SK-MEL-5 (cell line): ENCODE data around the gene RNF208. TPM values are rescaled to one million over a fixed set of nuclear protein-coding genes. Genes with fewer than 3 reads are reported as not detected.

ENCODE experiments used
- DNase-seq: peaks from one replicate; pipeline ENCODE4 v3.0.0-alpha.2; 2016; ENCODE audit warnings: low read depth, low spot score
- in situ Hi-C: cut with HindIII; loops from 2 replicates; pipeline ENCODE4 v1.10.0; 2016; ENCODE audit warnings: low sequenced_read_pairs, high pct_unique_total_duplicates, low pct_unique_long_range_greater_than_20kb
- total RNA-seq: library from RNA; depleted of rRNA; stranded (reverse); fragments of >200 nt; shearing (Covaris generic); gene quantifications from 2 replicates; pipeline ENCODE4 v1.2.3, GENCODE V29; 2014; rRNA removed

Gene RNF208
- total RNA-seq, 1 experiment from 2014 or later = not detected

- in situ Hi-C loops = no loop called here
- peak; percentile 78 for DNase-seq
Observed at GRCh38 chr9:137176302-137177182, 45.5 kb downstream of the RNF208 start.

DNA sequence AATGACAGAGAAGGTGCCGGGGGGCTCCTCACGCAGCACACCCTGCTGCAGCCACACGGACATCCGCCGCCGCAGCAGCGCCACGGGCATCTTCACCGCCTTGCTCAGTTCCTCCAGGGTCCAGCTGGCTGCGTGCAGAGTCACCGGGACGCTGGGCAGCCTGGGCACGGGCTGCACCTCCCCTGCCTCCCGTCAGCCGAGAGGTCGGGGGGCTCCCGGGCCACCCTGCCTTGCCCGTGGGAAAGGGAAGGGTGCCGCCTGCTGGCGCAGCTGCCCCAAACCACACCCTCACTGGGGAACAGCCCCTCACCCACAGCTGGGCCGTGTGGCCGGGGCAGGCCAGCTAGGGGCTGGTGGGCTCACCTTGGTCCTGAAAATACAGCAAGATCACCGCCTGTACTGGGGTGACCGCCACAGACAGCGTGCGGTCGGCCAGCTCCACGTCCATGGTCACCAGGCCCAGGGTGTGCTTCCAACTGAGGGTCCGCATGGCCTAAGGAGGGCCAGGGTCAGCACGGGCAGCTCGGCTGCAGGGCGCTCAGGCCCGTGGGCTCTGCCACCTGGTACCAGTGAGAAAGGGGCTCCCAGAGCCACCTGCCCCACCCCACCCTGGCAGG is 46.6 kb downstream of the RNF208 start:
- in situ Hi-C loops = no loop called here
- DNase-seq = no peak

DNA sequence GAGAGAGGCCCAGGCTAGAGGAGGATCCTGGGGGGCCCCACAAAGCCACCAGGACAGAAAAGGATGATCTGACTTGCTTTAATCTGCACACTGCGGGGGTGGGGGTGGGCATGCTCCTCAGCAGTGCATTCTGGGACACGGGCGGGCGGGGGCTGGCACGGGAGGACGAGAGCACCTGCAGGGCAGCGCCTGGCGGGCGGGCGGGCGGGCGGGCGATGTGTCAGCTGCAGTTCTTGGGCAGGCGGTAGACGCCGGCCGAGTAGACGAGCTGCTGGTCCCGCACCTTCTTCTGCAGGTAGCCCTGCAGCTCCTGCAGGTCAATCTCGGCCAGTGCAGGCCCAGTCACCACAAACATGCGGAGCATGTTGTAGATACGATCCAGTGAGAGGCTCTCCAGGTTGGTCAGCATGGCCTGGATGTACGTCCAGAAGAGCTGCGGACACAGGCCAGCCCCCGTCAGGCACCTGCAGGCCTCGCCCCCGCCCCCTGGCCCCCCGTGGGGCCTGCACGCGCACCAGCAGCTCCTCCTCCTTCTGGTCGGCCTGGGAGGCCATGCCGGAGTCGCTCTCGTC is 47.2 kb downstream of the RNF208 start:
- no peak for DNase-seq
- in situ Hi-C loops = no loop called here

GRCh38 chr9:137173796-137174664 is 48.0 kb downstream of the RNF208 start:
- no peak for DNase-seq
- in situ Hi-C loops = no loop called here

DNA sequence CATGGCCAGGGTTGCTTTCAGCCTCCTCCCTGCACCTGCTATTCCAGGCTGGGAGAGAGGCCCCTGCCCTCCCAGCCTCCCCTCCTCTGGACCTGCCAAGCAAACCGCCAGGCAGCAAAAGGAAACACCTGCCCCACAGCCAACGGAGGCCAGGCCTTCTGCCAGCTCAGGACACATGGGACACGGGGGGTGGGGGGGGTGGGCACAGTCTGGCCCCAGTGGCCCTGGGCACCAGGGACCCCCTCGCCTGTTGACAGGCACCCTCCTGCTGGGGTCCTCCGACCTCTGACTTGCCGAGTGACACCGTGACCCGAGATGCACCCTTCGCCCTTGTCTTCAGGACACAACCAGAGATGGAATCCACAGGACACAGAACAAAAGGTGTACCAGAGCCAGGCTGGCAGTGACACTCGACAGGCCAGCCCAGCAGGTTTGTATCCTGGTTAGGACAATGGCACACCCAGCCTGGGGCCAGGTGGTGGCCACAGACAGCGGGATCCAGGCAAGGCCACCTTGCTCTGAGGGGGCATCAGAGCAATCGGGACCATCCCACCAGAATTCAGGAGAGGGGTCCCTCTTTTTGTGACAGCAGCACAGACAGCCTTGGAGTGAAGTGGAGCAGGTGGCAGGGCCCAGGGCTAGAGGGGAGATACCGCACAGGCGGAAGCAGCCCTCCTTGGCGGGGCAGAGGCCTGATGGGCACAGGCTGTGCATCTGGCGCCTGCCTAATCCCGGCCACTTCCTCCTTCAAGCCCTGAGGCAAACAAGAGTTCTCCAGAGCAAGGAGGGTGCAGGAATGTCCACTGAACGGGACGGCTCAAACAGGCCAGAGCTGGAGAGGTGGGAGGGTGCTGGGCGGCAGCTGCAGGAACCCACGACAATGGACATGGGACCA is 48.9 kb downstream of the RNF208 start:
- no peak for DNase-seq
- in situ Hi-C loops = no loop called here

- DNase-seq = no peak
- in situ Hi-C loops = no loop called here
Observed at GRCh38 chr9:137171149-137171900, 50.7 kb downstream of the RNF208 start.

DNA sequence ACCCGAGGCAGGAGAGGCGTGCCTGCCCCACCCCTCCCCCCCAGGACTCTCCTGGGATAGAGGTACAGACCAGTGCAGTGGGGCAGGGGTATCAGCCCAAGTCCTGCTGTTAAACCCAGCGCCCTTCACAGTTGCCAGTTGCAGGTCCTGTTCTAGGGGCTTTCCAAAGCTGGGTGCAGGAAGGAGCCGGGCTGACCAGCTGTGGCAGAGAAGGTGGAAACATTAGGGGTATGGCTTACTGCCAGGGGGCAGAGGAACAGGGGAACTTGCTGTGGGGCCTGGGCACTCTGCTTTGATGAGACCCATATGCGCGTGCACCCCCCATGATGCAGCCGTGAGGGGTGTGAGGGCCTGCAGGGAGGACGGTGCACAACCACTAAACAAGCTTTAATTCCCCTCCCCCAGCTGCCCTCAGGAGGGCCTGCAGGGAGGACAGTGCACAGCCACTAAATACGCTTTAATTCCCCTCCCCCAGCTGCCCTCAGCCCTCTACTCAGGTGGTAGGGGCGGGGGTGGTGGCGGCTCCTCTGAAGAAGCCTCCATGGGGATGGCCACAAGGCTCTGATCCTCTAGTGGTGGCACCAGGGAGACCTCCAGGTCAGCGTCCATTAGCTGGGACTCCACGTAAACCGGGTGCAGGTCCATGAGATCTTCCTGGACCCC is 51.4 kb downstream of the RNF208 start:
- in situ Hi-C loops = no loop called here
- no peak for DNase-seq

Other genes starting within 250 kb of the RNF208 start
- not detected in 2 replicates for gene PTGDS, start 244.7 kb downstream of the RNF208 start, total RNA-seq
- gene LCNL1, start 239.2 kb downstream of the RNF208 start, total RNA-seq = not detected in 2 replicates
- 31.7 and 46.0 TPM in 2 replicates for gene PAXX, start 229.8 kb downstream of the RNF208 start, total RNA-seq
- gene CLIC3, start 225.7 kb downstream of the RNF208 start, total RNA-seq = not detected in 2 replicates
- gene ABCA2, start 194.0 kb downstream of the RNF208 start, total RNA-seq = 8.6 and 9.5 TPM in 2 replicates
- not detected in 2 replicates for gene FUT7, start 190.2 kb downstream of the RNF208 start, total RNA-seq
- gene NPDC1, start 176.1 kb downstream of the RNF208 start, total RNA-seq = 2.2 and 3.5 TPM in 2 replicates
- gene ENTPD2, start 168.2 kb downstream of the RNF208 start, total RNA-seq = not detected in 2 replicates
- 8.1 and 8.7 TPM in 2 replicates for gene SAPCD2, start 151.7 kb downstream of the RNF208 start, total RNA-seq
- gene UAP1L1, start 144.7 kb downstream of the RNF208 start, total RNA-seq = 22.5 and 23.4 TPM in 2 replicates
- gene MAN1B1, start 135.3 kb downstream of the RNF208 start, total RNA-seq = 84.8 and 85.2 TPM in 2 replicates
- gene DPP7, start 107.5 kb downstream of the RNF208 start, total RNA-seq = 171 and 178 TPM in 2 replicates
- gene GRIN1, start 83.1 kb downstream of the RNF208 start, total RNA-seq = 0.05 TPM in 1 of 2 replicates, not detected in the other
- gene LRRC26, start 52.2 kb downstream of the RNF208 start, total RNA-seq = 0.40 TPM in 1 of 2 replicates, not detected in the other
- not detected in 2 replicates for gene TMEM210, start 50.2 kb downstream of the RNF208 start, total RNA-seq
- gene ANAPC2, start 33.7 kb downstream of the RNF208 start, total RNA-seq = 9.0 and 12.0 TPM in 2 replicates
- 59.2 and 60.9 TPM in 2 replicates for gene SSNA1, start 33.6 kb downstream of the RNF208 start, total RNA-seq
- gene TPRN, start 21.5 kb downstream of the RNF208 start, total RNA-seq = 8.6 and 9.3 TPM in 2 replicates
- 38.3 and 44.1 TPM in 2 replicates for gene TMEM203, start 16.6 kb downstream of the RNF208 start, total RNA-seq
- gene NDOR1, start 16.5 kb downstream of the RNF208 start, total RNA-seq = 5.1 and 6.4 TPM in 2 replicates
- gene CYSRT1, start 2.9 kb upstream of the RNF208 start, total RNA-seq = 0.21 and 0.59 TPM in 2 replicates
- not detected in 2 replicates for gene RNF224, start 5.3 kb upstream of the RNF208 start, total RNA-seq
- not detected in 2 replicates for gene SLC34A3, start 8.7 kb upstream of the RNF208 start, total RNA-seq
- 66.1 and 81.2 TPM in 2 replicates for gene TUBB4B, start 19.0 kb upstream of the RNF208 start, total RNA-seq
- not detected in 2 replicates for gene STPG3, start 29.0 kb upstream of the RNF208 start, total RNA-seq
- gene NELFB, start 33.1 kb upstream of the RNF208 start, total RNA-seq = 47.3 and 47.4 TPM in 2 replicates
- gene TOR4A, start 55.5 kb upstream of the RNF208 start, total RNA-seq = 0.03 and 0.13 TPM in 2 replicates
- gene NRARP, start 80.0 kb upstream of the RNF208 start, total RNA-seq = 0.50 and 0.67 TPM in 2 replicates
- 1.4 and 1.7 TPM in 2 replicates for gene EXD3, start 200.9 kb upstream of the RNF208 start, total RNA-seq
- 0.55 and 0.75 TPM in 2 replicates for gene NOXA1, start 201.2 kb upstream of the RNF208 start, total RNA-seq
- gene ENTPD8, start 219.1 kb upstream of the RNF208 start, total RNA-seq = not detected in 2 replicates
- 22.4 and 25.5 TPM in 2 replicates for gene NSMF, start 237.1 kb upstream of the RNF208 start, total RNA-seq